SW480 (cell line): ENCODE measurements around the gene DNM2.
"Not testable (repeated sequence)": the region's sequence is repeated elsewhere in the genome, so short reads cannot be mapped to it uniquely, and the experiment has no call there.

Source experiments
- DNase-seq: peaks from one replicate; pipeline ENCODE4 v3.0.0-alpha.2; 2016; ENCODE audit warnings: low spot score

Gene DNM2

GRCh38 chr19:10866495-10866894 lies 148.6 kb downstream of the DNM2 start:
- DNase-seq, result no peak

GRCh38 chr19:10868872-10869547 lies 151.1 kb downstream of the DNM2 start:
- no peak for DNase-seq

GRCh38 chr19:10869872-10870311 lies 152.0 kb downstream of the DNM2 start:
- DNase-seq, result not testable (repeated sequence)

- no peak for DNase-seq
Observed at GRCh38 chr19:10870501-10870954, 152.6 kb downstream of the DNM2 start.

- peak; percentile 95 for DNase-seq
Observed at GRCh38 chr19:10870955-10871603, 153.2 kb downstream of the DNM2 start, which contains the start of gene CARM1. TSS of gene CARM1 (plus strand) at chr19:10871553. CDS start at chr19:10871703, 150 bp downstream.

GRCh38 chr19:10871711-10872545 lies 154.0 kb downstream of the DNM2 start:
- no peak for DNase-seq

- no peak for DNase-seq
Observed at GRCh38 chr19:10872546-10873107, 154.7 kb downstream of the DNM2 start.

GRCh38 chr19:10874024-10874423 lies 156.1 kb downstream of the DNM2 start:
- no peak for DNase-seq

- no peak for DNase-seq
Observed at GRCh38 chr19:10876459-10877240, 158.8 kb downstream of the DNM2 start.

- not testable (repeated sequence) for DNase-seq
Observed at GRCh38 chr19:10877608-10878007, 159.7 kb downstream of the DNM2 start.

- DNase-seq, result no peak
Observed at GRCh38 chr19:10878253-10878652, 160.4 kb downstream of the DNM2 start.
